Measurements from ENCODE around the gene TLCD2. TPM values are rescaled to one million over a fixed set of nuclear protein-coding genes. Genes with fewer than 3 reads are reported as not detected.

TLCD2 gene
- total RNA-seq, 6 experiments from 2014 or later, result 2.5 to 17.7 (median 3.7) TPM

DNA sequence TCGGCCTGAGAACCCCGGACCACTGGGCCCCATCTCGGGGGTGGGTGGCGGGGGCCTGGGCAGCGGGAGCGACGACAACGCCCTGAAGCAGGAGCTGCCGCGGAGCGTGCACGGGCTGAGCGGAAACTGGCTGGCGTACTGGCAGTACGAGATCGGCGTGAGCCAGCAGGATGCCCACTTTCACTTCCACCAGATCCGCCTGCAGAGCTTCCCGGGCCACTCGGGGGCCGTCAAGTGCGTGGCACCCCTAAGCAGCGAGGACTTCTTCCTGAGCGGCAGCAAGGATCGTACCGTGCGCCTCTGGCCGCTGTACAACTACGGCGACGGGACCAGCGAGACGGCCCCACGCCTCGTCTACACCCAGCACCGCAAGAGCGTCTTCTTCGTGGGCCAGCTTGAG is 23.6 kb upstream of the TLCD2 start:
- ATAC-seq (no peak), DNase-seq (no peak)
- H3K36me3 ChIP-seq, result peaks cover 0 to 12% (median 2%) of the 10 kb centered on the region in 4 donors
- no peak overlapping the region for H3K4me3 ChIP-seq
- no CpG with 5 or more reads among the region's 38 CpGs for WGBS (ENCODE audit: insufficient coverage, low coverage, low lambda C conversion rate, missing lambda C conversion rate)
- H3K9me3 ChIP-seq, result no peaks in the 10 kb centered on the region
- TF ChIP-seq, protein P1, sequence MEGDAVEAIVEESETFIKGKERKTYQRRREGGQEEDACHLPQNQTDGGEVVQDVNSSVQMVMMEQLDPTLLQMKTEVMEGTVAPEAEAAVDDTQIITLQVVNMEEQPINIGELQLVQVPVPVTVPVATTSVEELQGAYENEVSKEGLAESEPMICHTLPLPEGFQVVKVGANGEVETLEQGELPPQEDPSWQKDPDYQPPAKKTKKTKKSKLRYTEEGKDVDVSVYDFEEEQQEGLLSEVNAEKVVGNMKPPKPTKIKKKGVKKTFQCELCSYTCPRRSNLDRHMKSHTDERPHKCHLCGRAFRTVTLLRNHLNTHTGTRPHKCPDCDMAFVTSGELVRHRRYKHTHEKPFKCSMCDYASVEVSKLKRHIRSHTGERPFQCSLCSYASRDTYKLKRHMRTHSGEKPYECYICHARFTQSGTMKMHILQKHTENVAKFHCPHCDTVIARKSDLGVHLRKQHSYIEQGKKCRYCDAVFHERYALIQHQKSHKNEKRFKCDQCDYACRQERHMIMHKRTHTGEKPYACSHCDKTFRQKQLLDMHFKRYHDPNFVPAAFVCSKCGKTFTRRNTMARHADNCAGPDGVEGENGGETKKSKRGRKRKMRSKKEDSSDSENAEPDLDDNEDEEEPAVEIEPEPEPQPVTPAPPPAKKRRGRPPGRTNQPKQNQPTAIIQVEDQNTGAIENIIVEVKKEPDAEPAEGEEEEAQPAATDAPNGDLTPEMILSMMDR (IDR thresholded peaks at IDR 0.05), result no peak
- no peak for TF ChIP-seq POLR2A (IDR thresholded peaks at IDR 0.05)
- no peak overlapping the region for H3K27ac ChIP-seq
- intact Hi-C loops (cut with DNase I), result no loop called here
- no peaks in the 10 kb centered on the region for H3K27me3 ChIP-seq
- peaks cover 2 to 31% (median 11%) of the 10 kb centered on the region in 4 donors for H3K4me1 ChIP-seq

DNA sequence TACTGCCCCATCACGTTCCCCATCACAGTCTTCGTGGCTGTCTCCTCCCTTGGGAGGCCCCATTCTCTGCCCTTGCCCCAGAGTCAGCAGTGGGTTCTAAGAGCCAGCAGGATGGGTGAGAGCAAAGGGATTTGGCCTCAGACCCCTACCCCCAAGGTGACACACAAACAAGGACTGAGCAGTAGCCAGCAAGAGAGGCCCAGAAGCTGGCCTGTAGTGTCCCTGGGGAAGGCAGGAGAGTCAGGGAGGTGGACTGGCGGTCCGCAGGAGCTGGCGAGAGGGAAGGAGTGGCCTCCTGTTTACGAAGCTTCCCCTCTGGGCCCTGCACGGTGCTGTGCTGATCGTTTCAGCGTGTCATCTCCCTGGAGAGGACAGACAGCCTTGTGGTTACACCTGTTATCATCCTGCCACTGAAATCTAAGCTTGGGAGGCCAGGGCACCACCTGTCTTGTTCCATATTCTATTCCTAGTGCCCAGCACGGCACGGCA is 22.7 kb upstream of the TLCD2 start:
- intact Hi-C loops (cut with DNase I), result no loop called here
- H3K36me3 ChIP-seq, result peaks cover 0 to 16% (median 2%) of the 10 kb centered on the region in 4 donors
- DNase-seq (no peak), ATAC-seq (no peak)
- no peaks in the 10 kb centered on the region for H3K27me3 ChIP-seq
- TF ChIP-seq POLR2A (IDR thresholded peaks at IDR 0.05), result no peak
- no peak overlapping the region for H3K27ac ChIP-seq
- H3K9me3 ChIP-seq, result no peaks in the 10 kb centered on the region
- no CpG with 5 or more reads among the region's 11 CpGs for WGBS (ENCODE audit: insufficient coverage, low coverage, low lambda C conversion rate, missing lambda C conversion rate)
- no peak overlapping the region for H3K4me3 ChIP-seq
- H3K4me1 ChIP-seq, result peaks cover 2 to 26% (median 8%) of the 10 kb centered on the region in 4 donors

DNA sequence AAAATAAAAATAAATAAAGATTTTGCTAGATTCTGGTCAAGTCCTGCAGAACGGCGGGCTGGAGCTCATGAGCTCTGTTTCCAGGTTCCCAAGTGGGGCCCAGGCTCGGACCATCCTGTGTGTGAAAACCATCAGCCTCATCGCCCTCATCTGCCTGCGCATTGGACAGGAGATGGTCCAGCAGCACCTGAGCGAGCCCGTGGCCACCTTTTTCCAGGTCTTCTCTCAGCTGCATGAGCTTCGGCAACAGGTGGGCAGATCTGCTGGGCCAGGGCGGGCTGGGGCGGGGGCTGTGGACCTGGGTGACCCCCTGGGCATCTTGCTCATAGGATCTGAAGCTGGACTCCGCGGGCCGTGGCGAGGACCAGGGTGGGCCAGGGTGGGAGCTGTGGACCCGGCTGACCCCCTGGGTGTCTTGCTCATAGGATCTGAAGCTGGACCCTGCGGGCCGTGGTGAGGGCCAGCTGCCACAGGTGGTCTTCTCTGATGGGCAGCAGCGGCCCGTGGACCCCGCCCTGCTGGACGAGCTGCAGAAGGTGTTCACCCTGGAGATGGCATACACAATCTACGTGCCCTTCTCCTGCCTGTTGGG is 22.2 kb upstream of the TLCD2 start:
- no peak overlapping the region for H3K27ac ChIP-seq
- H3K4me3 ChIP-seq, result no peak overlapping the region
- intact Hi-C loops (cut with DNase I), result no loop called here
- TF ChIP-seq, protein P1 (IDR thresholded peaks at IDR 0.05), result no peak
- no peak for TF ChIP-seq POLR2A (IDR thresholded peaks at IDR 0.05)
- H3K27me3 ChIP-seq, result no peaks in the 10 kb centered on the region
- DNase-seq (no peak), ATAC-seq (no peak)
- H3K4me1 ChIP-seq, result peaks cover 0 to 23% (median 5%) of the 10 kb centered on the region in 4 donors
- H3K36me3 ChIP-seq, result peaks cover 0 to 17% (median 2%) of the 10 kb centered on the region in 4 donors
- no peaks in the 10 kb centered on the region for H3K9me3 ChIP-seq
- no CpG with 5 or more reads among the region's 22 CpGs for WGBS (ENCODE audit: insufficient coverage, low coverage, low lambda C conversion rate, missing lambda C conversion rate)

DNA sequence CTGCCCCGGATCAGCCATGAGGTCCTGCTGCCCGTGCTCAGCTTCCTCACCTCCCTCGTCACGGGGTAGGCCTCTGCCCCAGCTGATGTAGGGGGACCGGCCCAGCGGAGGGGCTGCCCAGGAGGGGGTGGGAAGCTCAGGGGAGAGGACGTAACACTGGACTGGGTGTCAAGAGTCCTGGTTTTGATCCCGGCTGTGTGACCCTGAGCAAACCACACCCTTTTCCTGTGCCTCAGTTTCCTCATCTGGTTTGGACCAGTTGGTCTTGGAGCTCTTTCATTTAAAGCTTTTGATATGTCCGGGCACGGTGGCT is 21.0 kb upstream of the TLCD2 start:
- WGBS (ENCODE audit: insufficient coverage, low coverage, low lambda C conversion rate, missing lambda C conversion rate), result no CpG with 5 or more reads among the region's 10 CpGs
- H3K27me3 ChIP-seq, result no peaks in the 10 kb centered on the region
- ATAC-seq, result no peak
- DNase-seq, result no peak
- no peak overlapping the region for H3K27ac ChIP-seq
- no peak overlapping the region for H3K4me3 ChIP-seq
- TF ChIP-seq POLR2A (IDR thresholded peaks at IDR 0.05), result no peak
- TF ChIP-seq, protein P1 (IDR thresholded peaks at IDR 0.05), result no peak
- H3K4me1 ChIP-seq, result peaks cover 0 to 23% (median 3%) of the 10 kb centered on the region in 4 donors
- H3K9me3 ChIP-seq, result no peaks in the 10 kb centered on the region
- peaks cover 0 to 17% (median 2%) of the 10 kb centered on the region in 4 donors for H3K36me3 ChIP-seq
- intact Hi-C loops (cut with DNase I), result no loop called here

DNA sequence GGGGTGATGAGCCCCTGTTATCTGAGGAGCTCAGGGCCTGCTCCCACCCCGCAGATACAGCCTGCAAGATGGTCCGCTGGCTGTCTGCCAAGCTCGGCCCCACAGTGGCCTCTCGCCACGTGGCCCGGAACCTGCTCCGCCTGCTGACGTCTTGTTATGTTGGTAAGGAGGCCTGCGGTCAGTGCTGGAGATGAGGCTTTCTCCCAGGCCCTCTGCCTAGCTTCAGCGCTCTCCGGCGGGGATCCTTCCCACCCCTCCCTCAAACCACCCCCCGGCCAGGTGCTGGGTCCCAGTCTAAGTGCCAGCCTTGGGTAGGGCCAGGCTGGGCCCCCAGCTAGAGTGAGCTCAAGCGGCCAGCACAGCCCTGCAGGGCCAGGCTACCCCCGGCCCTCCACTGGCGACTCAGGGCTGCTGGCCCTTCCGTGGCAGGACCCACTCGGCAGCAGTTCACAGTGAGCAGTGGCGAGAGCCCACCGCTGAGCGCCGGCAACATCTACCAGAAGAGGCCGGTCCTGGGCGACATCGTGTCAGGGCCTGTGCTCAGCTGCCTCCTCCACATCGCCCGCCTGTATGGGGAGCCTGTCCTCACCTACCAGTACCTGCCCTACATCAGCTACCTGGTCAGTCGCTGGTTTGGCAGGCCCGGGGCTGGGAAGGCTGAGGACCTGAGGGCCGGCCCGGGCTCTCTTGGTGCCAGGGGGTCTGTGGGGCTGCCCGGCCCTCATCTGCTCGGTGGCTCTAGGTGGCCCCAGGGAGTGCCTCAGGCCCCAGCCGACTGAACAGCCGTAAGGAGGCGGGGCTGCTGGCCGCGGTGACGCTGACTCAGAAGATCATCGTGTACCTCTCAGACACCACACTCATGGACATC is 20.4 kb upstream of the TLCD2 start:
- Histone ChIP-seq H3K4me1 (peaks cover 0 to 23% (median 6%) of the 10 kb centered on the region in 4 donors), H3K27me3 (no peaks in the 10 kb centered on the region), H3K9me3 (no peaks in the 10 kb centered on the region), H3K27ac (peak overlapping the region; percentile 24 to 57 (median 31)), H3K4me3 (no peak overlapping the region), H3K36me3 (peaks cover 0 to 17% (median 2%) of the 10 kb centered on the region in 4 donors)
- WGBS (ENCODE audit: insufficient coverage, low coverage, low lambda C conversion rate, missing lambda C conversion rate), result 90% methylated on average over 6 of the region's 40 CpGs
- no peak for TF ChIP-seq POLR2A (IDR thresholded peaks at IDR 0.05)
- TF ChIP-seq, protein P1 (IDR thresholded peaks at IDR 0.05), result no peak
- ATAC-seq, result peak; percentile 8 to 47 (median 22)
- DNase-seq, result peak in 2 of 3 donors; percentile 71
- intact Hi-C loops (cut with DNase I), result no loop called here
